GM21529 (cell line): ENCODE measurements around the gene COL5A1.

Source experiments
- ATAC-seq: cut with Tn5 transposase; IDR thresholded peaks from one replicate; pipeline ENCODE4 v1.9.1; 2021; ENCODE audit not compliant: unreplicated experiment

COL5A1 gene

DNA sequence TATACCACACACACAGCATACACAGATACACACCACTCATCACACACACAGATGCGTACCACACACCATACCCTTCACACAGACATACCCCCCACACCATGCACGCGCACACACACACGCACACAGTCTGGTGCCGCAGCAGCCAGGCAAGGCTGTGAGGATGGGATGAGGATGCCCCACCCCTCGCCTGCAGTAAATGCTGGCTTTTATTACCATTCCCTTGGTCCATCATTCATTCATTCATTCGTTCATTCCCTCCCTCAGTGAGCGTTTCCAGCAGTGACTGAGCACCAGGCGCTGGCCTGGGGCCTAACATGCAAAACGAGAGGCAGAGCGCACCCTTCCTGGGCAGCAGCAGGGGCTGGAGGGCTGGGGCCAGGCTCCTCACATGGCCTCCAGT is 187.3 kb downstream of the COL5A1 start:
- ATAC-seq: no peak

DNA sequence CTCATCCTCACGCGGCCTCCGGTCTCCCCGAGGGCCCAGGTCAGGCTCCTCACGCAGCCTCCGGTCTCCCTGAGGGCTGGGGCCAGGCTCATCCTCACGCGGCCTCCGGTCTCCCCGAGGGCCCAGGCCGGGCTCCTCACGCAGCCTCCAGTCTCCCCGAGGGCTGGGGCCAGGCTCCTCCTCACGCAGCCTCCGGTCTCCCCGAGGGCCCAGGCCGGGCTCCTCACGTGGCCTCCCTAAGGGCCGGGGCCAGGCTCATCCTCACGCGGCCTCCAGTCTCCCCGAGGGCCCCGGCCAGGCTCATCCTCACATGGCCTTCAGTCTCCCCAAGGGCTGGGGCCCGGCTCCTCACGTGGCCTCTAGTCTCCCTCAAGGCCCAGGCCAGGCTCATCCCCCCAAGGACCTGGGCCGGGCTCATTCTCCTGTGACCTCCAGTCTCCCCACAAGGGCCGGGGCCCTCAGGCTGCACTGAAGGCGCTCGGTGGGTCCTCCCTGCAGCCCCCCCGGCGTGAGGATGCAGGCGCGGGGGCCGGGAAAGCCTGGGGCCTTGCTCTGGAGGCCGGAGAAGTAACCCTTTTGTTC is 187.8 kb downstream of the COL5A1 start:
- ATAC-seq: no peak

DNA sequence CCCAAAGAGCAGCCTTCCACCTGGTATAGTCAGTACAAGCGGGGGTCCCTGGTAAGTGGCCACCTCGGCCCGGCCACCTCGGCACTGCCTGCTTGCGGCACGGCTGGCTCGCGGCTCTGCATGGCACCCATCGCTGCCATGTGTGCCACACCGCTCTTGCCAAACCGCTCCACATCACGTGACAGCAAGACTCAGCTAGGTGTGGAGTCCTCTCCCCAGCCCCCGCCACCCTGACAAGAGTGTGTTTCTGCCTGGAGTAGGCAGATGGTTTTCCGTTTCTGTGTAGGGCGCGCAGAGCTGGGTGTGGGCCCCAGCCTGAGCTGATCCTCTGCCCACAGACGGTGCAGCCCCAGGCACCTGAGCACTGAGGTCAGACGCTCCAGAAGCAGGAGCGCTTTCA is 188.5 kb downstream of the COL5A1 start:
- no peak for ATAC-seq

DNA sequence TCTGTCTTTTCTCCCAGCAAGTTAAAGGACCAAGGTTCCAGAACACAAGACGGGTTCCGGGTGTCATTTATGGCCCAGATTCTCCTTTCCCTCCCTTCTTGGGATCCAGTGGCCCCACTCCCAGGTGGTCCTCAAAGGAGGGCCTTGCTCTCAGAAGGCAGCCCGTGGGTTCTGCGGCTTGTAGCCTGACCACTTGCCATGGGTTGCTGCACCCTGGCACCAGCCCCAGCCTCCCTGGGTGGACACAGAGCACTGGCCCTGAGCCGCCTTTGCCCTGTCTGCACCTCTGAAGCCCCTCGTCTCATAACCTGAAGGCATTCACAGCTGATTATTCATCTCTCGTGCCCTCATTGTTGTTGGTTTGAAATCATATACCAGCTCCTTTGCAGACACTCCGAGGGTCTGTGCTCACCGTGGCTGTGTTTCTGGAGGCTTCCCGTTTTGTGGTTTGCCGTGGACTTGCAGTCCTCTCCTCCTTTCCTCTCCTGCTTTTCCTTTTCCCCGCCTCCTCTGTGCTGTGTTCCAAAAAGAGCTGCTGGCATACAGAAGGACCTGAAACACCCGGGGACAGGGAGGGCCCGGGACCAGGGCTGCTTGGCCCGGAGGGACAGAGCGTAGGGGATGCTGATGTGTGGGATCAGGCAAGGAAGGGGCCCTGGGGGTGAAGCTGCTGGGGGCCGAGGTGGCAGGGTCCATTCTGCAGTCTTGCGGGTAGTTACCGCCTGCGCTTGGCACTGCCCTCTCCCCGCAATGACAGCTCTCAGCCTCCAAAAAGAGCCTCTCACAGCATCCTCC is 189.5 kb downstream of the COL5A1 start:
- ATAC-seq: no peak

DNA sequence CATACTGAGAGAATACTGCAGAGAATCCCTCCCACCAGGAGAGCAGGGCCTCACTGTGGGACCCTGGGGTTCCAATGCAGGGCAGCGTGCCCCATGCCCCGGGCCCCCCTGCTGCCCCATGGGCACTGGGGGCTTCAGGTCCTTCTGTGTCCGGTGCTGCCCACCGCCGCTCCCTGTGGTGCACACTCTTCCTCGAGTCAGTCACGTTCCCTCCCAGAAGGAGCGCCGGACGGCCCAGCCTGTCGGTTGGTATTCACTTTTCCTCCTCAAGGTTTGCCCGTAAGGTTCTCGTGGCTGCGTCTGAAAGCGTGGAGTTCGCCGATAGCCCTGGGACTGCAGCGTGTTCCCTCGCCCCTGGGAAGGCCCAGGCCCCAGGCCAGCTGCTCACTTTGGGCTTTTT is 190.9 kb downstream of the COL5A1 start:
- ATAC-seq: no peak

DNA sequence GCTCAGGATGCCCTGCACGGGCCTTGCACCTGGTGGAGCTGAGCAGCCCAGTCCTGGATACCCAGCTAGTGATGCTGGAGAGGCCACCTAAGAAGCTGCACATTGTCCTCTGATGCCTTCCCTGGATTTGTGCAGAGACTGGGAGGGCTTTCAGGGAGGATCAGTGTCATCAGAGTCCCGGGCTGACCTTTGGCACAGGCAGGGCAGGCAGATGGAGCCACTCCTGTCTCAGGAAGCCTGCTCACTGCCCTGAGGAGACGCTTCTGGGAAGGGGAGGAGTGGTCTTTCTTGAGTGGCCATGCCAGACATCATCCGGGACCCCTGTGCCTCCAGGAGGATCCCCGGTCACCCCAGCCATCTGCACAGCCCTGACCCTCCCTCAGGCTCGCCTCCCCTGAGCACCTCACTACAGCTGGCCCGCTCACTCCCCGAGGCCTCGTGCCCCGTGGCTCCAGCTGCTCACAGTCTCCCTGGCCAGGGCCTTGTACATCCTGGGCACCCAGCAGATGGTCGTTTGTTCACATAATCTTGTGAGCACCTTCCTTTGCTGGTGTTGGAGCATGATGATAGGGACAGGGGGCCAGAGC is 191.8 kb downstream of the COL5A1 start:
- no peak for ATAC-seq

DNA sequence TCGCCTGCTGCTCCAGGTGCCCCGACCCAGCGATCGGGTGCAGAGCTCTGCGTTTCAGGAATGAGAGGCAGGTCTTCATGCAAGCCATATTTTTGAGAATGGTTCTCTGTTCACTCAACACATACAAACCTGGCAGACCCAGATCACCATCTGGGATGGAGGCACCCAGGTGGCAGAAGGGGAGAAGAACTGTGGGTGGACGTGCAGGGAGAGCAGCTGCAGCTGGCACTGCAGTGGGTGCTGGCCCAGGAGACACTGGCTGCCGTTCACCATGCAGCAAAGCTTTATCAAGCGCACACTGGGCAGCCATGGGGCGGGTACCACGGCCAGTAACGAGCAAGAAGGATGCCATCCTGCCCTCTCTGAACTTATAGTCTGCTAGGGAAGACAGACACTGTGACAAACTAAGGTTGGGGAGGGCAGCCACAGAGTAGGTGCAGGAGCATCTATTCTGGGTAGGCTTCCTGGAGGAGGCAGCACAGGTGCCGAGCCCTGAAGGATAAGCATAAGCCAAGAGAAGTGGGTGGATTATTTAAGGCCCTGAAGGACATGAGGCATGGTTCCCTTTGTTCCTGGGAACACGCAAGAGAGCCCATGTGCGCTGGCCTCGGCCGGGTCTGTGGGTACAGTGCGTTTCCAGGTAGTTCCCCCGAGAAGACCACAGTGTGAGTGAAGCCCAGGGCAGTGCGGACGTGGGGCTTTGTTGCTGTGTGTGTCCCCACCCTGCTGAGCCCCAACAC is 192.8 kb downstream of the COL5A1 start:
- no peak for ATAC-seq

DNA sequence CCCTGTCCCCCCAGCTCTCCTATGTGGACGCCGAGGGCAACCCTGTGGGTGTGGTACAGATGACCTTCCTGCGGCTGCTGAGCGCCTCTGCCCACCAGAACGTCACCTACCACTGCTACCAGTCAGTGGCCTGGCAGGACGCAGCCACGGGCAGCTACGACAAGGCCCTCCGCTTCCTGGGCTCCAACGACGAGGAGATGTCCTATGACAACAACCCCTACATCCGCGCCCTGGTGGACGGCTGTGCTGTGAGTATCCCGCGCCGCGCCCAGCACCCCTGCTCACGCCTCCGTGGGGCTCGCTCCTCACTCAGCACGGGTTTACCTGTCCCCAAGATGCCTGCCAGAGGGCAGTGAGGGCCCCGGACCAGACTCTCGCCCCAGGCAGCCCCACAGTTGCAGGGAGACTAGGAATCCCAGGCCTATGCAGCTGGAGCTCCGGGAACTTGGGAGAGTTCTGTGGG is 193.4 kb downstream of the COL5A1 start:
- no peak for ATAC-seq

DNA sequence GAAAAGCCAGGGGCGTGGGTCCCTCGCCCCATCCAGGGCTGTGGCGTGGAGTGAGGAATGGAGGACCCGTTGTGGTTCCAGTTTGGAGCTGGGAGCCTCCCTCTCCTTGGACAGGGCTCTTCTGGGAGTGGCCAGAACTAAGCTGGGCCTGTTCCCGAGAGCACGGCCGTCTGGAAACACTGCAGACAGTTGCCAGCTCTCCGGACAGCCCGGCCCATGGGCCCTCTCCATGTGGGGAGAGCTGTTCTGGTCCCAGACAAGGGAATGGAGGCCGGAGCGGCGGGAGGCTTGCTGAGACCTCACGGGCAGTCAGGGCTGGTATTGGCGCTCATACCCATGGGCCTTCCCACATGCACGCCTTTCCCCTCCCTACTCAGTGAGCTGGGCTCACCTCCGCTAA is 193.8 kb downstream of the COL5A1 start:
- no peak for ATAC-seq

DNA sequence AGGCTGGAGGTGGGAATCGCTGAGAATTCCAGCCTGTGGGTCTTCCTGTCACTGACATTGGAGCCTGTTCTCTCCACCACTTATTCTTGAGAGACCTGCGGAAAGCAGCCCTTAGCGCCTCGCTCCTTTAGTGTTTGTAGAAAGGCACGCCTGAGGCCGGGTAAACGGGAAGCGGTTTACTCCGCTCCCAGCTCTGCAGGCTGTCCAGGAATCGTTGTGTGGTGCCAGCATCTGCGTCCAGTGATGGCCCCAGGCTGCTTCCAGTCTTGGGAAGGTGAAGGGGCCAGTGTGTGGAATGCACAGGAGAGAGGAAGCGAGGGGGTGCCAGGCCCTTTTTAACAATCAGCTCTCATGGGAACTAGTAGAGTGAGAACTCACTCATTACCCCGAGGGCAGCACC is 194.4 kb downstream of the COL5A1 start:
- no peak for ATAC-seq

DNA sequence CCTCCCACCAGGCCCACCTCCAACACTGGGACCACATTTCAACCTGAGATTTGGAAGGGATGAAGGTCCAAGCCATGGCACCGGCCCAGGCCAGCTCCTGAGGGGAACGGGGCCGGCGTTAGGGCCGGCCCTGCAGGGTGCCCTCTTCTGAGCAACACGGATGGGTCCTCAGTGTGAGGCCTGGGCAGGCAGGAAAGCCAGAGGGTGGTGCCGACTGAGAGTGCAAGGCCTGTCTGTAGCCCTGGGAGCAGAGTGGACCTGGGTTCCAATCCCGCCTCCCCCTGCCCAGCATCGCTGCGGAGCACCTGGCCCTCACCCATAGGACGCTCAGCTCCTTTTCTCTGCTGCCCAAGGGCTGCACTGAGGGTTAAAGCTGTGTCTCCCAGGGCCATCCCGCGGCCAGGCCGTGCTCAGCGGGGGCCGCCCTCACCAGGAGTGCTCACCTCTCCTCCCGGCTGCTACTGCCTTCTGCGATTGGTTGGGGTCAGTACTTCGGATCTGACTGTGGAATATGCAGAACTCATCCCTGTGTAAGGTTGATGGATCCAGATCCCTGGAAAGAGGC is 194.9 kb downstream of the COL5A1 start:
- ATAC-seq: no peak

DNA sequence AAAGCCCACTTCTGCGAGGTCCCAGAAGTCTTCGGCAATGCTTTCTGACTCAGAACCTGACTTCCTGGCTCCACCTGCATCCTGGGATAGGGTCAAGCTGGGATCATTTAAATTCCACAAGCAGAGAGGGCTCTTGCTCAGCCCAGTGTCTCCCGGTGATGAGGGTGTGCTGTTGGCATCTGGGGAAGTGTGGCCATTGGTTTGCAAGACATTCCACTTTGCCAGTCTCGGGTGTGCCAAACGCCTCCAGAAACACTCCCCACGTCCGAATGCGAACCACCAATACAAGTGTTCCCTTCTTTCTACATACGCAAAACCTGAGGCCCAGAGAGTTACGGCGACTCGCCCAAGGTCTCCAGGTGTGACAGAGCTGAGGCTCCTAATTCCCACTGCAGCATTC is 195.9 kb downstream of the COL5A1 start:
- ATAC-seq: no peak

DNA sequence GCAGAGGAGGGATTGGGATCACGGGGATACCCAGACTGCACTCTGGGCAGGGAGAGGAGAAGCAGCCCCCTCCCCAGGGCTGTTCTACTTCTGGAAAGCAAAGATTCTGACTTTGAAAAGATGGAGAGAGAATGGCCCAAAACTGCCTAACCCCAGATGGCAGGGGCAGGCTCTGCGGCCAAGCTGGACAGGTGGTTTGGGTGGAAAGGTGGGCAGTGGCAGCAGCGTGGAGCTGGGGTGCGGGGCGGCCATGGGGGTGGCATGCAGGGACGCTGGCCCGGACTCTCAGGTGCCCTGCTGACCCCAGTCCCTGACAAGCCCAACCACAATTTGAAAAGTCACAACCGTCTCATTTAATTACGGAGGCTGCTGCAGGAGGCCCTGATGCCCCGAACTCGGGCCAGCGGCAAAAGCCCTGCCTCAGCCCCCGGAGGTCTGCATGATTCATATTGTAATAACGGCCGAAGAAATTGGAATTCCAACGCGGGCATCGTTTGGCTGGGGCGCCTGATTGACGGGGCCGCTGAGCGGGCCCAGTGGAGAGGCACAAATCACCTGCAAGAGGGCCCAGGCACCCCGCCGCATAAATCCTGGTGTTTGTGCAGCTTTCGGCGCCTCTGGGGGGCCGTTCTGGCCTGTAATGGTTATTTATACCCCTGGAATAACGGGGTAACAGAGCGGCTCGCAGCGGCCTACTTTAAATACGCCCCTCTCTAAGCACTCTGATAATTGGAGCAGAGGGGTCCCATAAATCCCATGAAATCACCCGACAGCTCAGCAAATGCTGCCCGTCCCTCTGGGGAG is 197.2 kb downstream of the COL5A1 start:
- ATAC-seq: no peak

DNA sequence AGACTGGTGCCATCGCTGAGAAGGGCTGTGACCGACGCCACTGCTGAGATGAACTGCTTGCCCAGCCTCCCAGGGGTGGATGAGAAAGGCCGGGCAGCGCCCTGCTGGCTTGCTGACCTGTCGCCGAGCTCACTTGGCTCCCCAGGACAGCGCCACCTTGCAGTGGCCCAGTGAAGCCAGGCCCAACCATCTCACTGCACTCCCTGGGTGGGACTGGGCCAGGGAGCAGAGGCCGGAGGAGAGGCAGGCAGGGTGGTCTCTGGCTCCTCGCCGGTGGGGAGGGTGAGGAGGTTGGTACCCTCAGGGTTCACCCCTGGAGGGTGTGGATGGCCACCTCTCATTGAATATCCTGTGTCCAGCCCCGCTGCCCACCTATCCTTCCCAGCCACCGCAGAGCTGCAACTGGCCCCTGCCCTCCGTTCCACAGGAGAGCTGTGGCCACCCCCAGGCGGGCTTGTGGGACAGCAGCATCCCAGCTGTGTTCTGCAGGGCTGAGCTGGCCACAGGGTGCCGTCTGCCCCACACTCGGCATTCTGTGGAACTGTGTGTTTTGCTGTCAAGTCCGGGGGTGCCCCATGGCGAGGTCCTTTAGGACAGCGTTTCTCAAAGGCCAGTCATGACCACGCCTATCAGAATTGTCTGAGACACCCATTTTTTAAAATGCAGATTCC is 198.0 kb downstream of the COL5A1 start:
- no peak for ATAC-seq

DNA sequence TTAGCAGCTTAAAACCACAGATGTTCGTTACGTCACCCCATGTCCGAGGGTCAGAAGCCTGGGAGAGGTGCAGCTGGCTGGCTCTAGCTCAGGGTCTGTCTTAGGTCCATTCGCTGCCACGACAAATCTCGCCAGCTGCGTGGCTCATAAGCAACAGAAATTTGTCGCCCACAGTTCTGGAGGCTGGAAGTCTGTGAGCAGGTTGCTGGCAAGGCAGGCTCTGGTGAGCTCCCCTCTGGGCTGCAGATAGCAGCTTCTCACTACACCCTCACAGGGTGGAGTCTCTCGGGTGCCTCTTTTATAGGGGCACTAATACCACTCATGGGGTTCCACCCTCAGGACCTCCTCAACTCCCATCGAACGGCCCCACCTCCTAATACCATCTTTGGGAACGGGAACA is 198.9 kb downstream of the COL5A1 start:
- ATAC-seq: no peak

DNA sequence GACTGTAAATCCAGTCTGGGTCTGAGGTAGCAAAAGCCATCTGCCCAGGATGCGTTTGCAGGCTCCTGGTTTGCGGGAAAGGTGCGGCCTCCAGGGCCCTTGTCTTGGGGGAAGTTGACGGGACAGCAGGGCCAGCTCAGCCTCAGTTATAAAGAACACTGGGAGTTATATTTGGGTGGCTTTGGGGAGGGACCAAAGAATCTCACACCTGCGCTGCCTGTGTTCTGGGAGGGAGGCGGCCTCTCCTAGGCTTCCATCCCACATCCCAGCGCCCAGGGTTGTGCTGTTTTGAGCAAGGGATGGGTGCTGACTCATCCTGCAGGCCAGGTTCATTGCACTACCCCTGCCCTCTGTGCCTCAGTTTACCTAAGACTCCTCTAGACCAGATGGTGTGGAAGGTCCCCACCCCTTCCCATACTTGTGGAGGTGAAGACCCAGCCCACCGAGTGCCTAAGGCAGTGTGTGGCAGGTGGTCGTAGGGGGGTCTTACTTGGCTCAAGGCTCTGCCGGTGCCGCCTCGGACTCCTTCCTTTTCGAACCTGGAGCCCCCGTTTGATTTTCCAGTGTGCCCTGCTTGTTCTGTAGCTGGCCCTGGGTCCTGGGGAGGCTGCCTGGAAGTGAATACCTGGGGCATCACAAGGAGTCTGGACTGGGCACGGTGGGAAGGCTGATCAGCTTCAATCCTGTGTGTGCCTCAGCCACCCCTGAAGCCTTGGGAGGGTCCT is 199.7 kb downstream of the COL5A1 start:
- no peak for ATAC-seq

DNA sequence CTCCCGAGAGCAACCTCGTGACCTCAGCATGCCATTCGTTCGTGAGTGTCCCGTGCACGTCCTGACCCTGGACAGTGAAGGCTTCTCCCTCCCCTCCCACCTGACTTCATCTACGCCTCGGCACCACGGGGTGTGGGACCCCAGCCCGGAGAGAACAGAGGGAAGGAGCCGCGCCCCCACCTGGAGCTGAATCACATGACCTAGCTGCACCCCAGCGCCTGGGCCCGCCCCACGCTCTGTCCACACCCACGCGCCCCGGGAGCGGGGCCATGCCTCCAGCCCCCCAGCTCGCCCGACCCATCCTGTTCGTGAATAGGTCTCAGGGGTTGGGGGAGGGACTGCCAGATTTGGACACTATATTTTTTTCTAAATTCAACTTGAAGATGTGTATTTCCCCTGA is 200.7 kb downstream of the COL5A1 start:
- ATAC-seq: no peak

DNA sequence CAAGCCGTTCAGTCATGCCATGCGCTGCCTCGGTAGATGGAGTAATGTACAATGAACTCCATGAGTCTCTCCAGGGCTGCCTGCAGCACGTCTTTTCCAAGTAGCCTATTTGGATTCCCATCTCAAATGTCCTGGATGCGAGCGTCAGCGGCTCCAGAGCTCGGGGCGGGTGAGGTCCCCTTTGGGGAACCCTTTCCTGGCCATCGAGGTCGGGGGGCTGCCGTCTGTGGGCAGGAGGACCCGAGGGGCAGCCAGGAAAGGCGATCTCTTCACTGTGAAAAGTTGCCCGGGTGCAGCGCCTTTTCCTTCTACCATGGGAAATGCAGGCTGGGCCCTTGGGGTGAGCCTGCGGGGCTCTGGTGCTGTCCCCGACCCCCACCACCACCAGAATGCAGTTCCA is 202.1 kb downstream of the COL5A1 start:
- ATAC-seq: no peak

DNA sequence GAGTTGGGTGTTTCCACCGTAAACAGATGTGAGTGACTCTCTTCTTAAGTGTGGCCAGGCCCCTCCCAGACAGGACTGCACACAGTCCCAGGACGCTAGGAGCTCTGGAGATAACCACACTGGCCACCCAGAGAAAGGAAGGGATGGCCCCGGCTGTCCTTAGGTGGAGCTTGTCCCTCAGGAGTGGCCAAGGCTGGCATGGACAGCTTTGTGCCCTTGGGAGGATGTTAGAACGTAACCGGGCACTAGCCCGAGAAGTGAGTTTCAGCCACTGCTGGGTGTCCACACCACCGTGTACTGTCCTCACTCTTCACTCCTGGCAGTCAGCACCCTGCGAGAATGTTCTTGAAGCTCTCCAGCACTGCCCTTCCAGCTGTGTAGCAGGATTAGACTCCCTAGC is 203.2 kb downstream of the COL5A1 start:
- ATAC-seq: no peak
